Stimulated activated effector memory CD8-positive, alpha-beta T cell treated with anti-CD3 and anti-CD28 coated beads, Interleukin-12 subunit alpha, Interleukin-12 subunit beta, amount 100 ng/mL, for 72 hours (primary cell): Measurements from ENCODE around the gene CNOT4.
"Not testable (repeated sequence)": the region's sequence is repeated elsewhere in the genome, so short reads cannot be mapped to it uniquely, and the experiment has no call there.

Source experiments
- ATAC-seq: fragments of 150-1000 bp; cut with Tn5 transposase; 2 replicates; pipeline ENCODE4 v1.10.0; 2021
- DNase-seq, 2 donors: peaks; one replicate each; pipeline ENCODE4 v3.0.0; 2021 to 2022; ENCODE audit warnings: low spot score in 2 of 2
- H3K27ac Mint-ChIP-seq: one replicate; pipeline ENCODE4 v1.8.0; 2022; ENCODE audit warnings: mild to moderate bottlenecking, mixed read lengths
- H3K36me3 Mint-ChIP-seq: one replicate; pipeline ENCODE4 v1.8.0; 2022; ENCODE audit warnings: mild to moderate bottlenecking, mixed read lengths
- H3K4me1 Mint-ChIP-seq: one replicate; pipeline ENCODE4 v1.8.0; 2022; ENCODE audit warnings: mixed read lengths
- H3K4me3 Mint-ChIP-seq: one replicate; pipeline ENCODE4 v1.8.0; 2022; ENCODE audit warnings: mild to moderate bottlenecking, mixed read lengths
- H3K9me3 Mint-ChIP-seq: one replicate; pipeline ENCODE4 v1.8.0; 2022; ENCODE audit warnings: mixed read lengths

Gene CNOT4

GRCh38 chr7:135489791-135490190 lies 20.1 kb downstream of the CNOT4 start:
- no peak for ATAC-seq
- DNase-seq, result no peak
- Mint-ChIP-seq H3K27ac (no peak overlapping the region), H3K9me3 (no peaks in the 10 kb centered on the region), H3K4me1 (peaks cover 21% of the 10 kb centered on the region), H3K4me3 (no peak overlapping the region), H3K36me3 (peaks cover 16% of the 10 kb centered on the region)

DNA sequence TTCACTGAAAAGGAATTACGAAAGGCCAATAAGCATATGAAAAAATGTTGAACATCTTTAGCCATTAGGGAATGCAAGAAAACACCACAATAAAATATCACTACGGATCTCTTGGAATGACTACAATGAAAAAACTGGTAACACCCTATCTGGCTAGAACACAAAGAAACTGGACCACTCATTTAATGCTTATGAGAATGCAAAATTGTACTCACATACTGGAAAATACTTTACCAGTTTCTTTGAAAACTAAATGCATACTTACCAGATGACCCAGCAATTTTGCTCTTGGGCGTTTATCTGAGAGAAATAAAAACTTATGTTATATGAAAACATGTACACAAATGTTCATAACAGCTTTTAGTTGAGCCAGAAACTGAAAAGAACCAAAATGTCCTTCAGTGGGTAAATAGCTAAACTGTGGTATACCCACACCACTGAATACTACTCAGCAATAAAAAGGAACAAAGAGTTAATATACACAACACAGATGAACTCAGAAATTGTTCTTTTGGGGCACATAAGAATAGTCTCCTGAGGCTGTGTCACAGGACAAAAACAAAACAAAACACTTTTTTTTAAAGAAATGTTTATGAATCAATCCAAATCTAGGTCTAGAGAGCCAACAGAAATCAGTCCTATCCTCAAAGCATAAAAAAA lies 23.5 kb downstream of the CNOT4 start:
- H3K4me3 Mint-ChIP-seq, result no peak overlapping the region

DNA sequence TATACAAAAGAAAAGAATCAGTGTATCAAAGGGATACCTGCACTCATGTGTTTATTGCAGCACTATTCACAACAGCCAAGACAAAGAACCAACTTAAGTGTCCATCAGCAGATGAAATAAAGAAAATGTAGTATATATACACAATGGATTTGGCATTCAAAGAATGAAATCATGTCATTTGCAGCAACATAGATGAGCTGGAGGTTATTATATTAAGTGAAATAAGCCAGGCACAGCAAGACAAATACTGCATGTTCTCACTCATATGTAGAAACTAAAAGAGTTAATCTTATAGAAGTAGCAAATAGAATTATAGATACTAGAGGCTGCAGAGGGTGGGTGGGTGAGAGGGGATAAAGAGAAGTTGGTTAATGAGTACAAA lies 28.3 kb downstream of the CNOT4 start:
- Mint-ChIP-seq H3K4me1 (peaks cover 34% of the 10 kb centered on the region), H3K9me3 (no peaks in the 10 kb centered on the region), H3K36me3 (peaks cover 67% of the 10 kb centered on the region), H3K4me3 (no peak overlapping the region), H3K27ac (peak overlapping the region; percentile 35)
- DNase-seq (no peak), ATAC-seq (no peak)

More for the DNA sequence above, 23.5 kb downstream of the CNOT4 start:
- Mint-ChIP-seq H3K27ac (peak overlapping the region; percentile 46), H3K36me3 (peaks cover 32% of the 10 kb centered on the region), H3K4me1 (peaks cover 30% of the 10 kb centered on the region), H3K9me3 (no peaks in the 10 kb centered on the region)
- DNase-seq, result no peak
- ATAC-seq, result peak; percentile 67

GRCh38 chr7:135480966-135481597 lies 28.8 kb downstream of the CNOT4 start:
- Mint-ChIP-seq H3K4me1 (peaks cover 29% of the 10 kb centered on the region), H3K27ac (peak overlapping the region; percentile 35), H3K36me3 (peaks cover 69% of the 10 kb centered on the region), H3K9me3 (no peaks in the 10 kb centered on the region), H3K4me3 (no peak overlapping the region)
- no peak for ATAC-seq
- DNase-seq, result no peak

- H3K9me3 Mint-ChIP-seq, result no peaks in the 10 kb centered on the region
- H3K27ac Mint-ChIP-seq, result no peak overlapping the region
- no peak overlapping the region for H3K4me3 Mint-ChIP-seq
- peaks cover 31% of the 10 kb centered on the region for H3K36me3 Mint-ChIP-seq
- H3K4me1 Mint-ChIP-seq, result peaks cover 13% of the 10 kb centered on the region
- DNase-seq, result no peak
- no peak for ATAC-seq
Measured at GRCh38 chr7:135475521-135475920, 34.4 kb downstream of the CNOT4 start.

GRCh38 chr7:135469705-135470104 lies 40.2 kb downstream of the CNOT4 start:
- not testable (repeated sequence) for H3K4me3 Mint-ChIP-seq, H3K9me3 Mint-ChIP-seq, DNase-seq, H3K36me3 Mint-ChIP-seq, ATAC-seq, H3K27ac Mint-ChIP-seq
- H3K4me1 Mint-ChIP-seq, result peaks cover 32% of the 10 kb centered on the region

DNA sequence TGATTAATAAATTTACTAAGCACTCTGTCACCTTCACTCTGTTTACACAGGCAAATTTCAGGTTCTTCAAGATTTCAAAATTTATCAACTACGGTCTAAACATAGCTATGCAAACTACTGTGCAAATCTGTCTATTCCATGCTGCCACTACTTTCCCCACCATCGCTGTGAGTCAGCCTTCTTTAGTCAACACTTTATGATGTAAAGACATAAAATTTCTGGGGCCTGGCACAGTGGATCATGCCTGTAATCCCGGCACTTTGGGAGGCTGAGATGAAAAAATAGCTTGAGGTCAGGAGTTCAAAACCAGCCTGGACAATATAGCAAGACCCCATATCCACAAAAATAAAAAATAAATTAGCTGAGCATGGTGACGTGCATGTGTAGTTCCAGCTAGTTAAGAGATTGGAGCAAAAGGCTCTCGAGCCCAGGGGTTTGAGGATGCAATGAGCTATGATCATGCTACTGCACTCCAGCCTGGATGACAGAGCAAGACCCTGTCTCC lies 42.6 kb downstream of the CNOT4 start:
- DNase-seq, result no peak
- peaks cover 43% of the 10 kb centered on the region for H3K4me1 Mint-ChIP-seq
- peak overlapping the region; percentile 12 for H3K27ac Mint-ChIP-seq
- H3K9me3 Mint-ChIP-seq, result no peaks in the 10 kb centered on the region
- H3K4me3 Mint-ChIP-seq, result no peak overlapping the region
- no peaks in the 10 kb centered on the region for H3K36me3 Mint-ChIP-seq
- ATAC-seq, result peak; percentile 60

- peak; percentile 63 for ATAC-seq
- peaks cover 43% of the 10 kb centered on the region for H3K4me1 Mint-ChIP-seq
- H3K9me3 Mint-ChIP-seq, result no peaks in the 10 kb centered on the region
- H3K36me3 Mint-ChIP-seq, result no peaks in the 10 kb centered on the region
- DNase-seq, result no peak
- peak overlapping the region; percentile 12 for H3K27ac Mint-ChIP-seq
- no peak overlapping the region for H3K4me3 Mint-ChIP-seq
Measured at GRCh38 chr7:135466442-135467206, 43.3 kb downstream of the CNOT4 start.

DNA sequence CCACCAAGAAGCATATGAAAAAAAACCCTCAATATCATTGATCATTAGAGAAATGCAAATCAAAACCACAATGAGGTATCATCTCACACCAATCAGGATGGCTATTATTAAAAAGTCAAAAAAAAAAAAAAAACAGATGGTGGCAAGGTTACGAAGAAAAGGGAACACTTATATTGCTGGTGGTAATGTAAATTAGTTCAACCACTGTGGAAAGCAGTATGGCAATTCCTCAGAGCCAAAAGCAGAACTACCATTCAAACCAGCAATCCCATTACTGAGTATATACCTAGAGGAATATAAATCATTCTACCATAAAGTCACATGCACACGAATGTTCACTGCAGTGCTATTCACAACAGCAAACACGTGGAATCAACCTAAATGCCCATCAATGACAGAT lies 46.0 kb downstream of the CNOT4 start:
- Mint-ChIP-seq H3K4me3 (no peak overlapping the region), H3K4me1 (peaks cover 43% of the 10 kb centered on the region), H3K9me3 (no peaks in the 10 kb centered on the region), H3K36me3 (no peaks in the 10 kb centered on the region), H3K27ac (peak overlapping the region; percentile 66)
- ATAC-seq (no peak), DNase-seq (no peak)

DNA sequence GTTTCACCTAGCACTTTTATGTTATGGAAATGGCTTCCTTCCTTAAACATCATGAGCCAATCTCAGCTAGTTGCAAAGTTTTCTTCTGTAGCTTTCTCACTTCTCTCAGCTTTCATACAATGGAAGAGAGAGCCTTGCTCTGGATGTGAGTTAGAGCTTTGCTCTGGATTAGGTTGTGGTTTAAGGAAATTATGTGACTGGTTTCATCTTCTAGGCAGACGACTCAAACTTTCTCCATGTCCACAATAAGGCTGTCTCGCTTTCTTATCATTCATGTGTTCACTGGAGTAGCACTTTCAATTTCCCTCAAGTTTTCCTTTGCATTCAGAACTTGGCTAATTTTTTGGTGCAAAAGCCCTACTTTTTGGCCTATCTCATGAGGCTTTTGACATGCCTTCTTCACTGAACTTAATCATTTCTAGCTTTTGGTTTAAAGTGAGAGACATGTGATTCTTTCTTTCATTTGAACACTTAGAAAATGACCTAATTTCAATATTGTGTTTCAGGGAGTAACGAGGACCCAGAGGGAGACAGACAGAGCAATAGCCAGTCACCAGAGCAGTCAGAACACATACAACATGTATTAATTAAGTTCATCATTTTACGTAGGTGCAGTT lies 49.8 kb downstream of the CNOT4 start:
- peak; percentile 60 for ATAC-seq
- no peak for DNase-seq
- Mint-ChIP-seq H3K36me3 (no peaks in the 10 kb centered on the region), H3K4me1 (peaks cover 51% of the 10 kb centered on the region), H3K4me3 (no peak overlapping the region), H3K27ac (peak overlapping the region; percentile 13), H3K9me3 (no peaks in the 10 kb centered on the region)

- Mint-ChIP-seq H3K27ac (peak overlapping the region; percentile 43), H3K36me3 (peaks cover 5% of the 10 kb centered on the region), H3K4me3 (no peak overlapping the region), H3K4me1 (peaks cover 58% of the 10 kb centered on the region), H3K9me3 (no peaks in the 10 kb centered on the region)
- DNase-seq (no peak), ATAC-seq (no peak)
Measured at GRCh38 chr7:135459076-135459475, 50.8 kb downstream of the CNOT4 start.

- Mint-ChIP-seq H3K4me3 (no peak overlapping the region), H3K36me3 (peaks cover 11% of the 10 kb centered on the region), H3K9me3 (no peaks in the 10 kb centered on the region), H3K27ac (peak overlapping the region; percentile 23), H3K4me1 (peaks cover 58% of the 10 kb centered on the region)
- ATAC-seq, result peak; percentile 87
- no peak for DNase-seq
Measured at GRCh38 chr7:135454060-135454459, 55.8 kb downstream of the CNOT4 start.

DNA sequence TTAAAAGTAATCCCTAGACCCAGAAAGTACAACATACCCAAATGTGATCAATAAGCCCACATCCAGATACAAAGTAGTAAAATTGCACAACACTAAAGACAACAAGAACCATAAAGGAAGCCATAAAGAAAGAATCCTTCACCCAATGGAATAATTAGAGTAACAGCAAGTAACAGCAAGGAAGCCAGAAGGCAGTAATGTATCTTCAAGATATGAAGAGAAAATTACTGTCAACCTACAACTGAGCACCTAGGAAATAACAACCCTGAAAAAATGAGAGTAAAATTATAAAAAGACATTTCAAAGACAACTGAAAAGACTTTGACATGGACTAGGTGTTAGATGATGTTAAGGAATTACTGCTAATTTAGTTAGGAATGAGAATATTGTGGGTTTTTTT lies 60.5 kb downstream of the CNOT4 start:
- no peak overlapping the region for H3K4me3 Mint-ChIP-seq
- H3K4me1 Mint-ChIP-seq, result peaks cover 44% of the 10 kb centered on the region
- no peak overlapping the region for H3K27ac Mint-ChIP-seq

GRCh38 chr7:135448753-135449152 lies 61.1 kb downstream of the CNOT4 start:
- DNase-seq (no peak), ATAC-seq (no peak)
- Mint-ChIP-seq H3K4me3 (no peak overlapping the region), H3K9me3 (no peaks in the 10 kb centered on the region), H3K4me1 (peaks cover 40% of the 10 kb centered on the region), H3K27ac (no peak overlapping the region), H3K36me3 (peaks cover 6% of the 10 kb centered on the region)

More for the DNA sequence above, 60.5 kb downstream of the CNOT4 start:
- no peak for ATAC-seq
- H3K9me3 Mint-ChIP-seq, result no peaks in the 10 kb centered on the region
- peaks cover 5% of the 10 kb centered on the region for H3K36me3 Mint-ChIP-seq
- DNase-seq, result no peak

- ATAC-seq, result no peak
- Mint-ChIP-seq H3K4me1 (peaks cover 40% of the 10 kb centered on the region), H3K9me3 (no peaks in the 10 kb centered on the region), H3K36me3 (peaks cover 13% of the 10 kb centered on the region), H3K4me3 (no peak overlapping the region), H3K27ac (no peak overlapping the region)
- DNase-seq, result no peak
Measured at GRCh38 chr7:135447748-135448147, 62.2 kb downstream of the CNOT4 start.
